ENCODE measurements around the gene SLC22A16.
"Not testable (repeated sequence)": the region's sequence is repeated elsewhere in the genome, so short reads cannot be mapped to it uniquely, and the experiment has no call there.

Gene SLC22A16

GRCh38 chr6:110488606-110489190 lies 12.3 kb upstream of the SLC22A16 start:
- no peak for DNase-seq (ENCODE audit: low read depth)

GRCh38 chr6:110487968-110488381 lies 11.6 kb upstream of the SLC22A16 start:
- not testable (repeated sequence) for DNase-seq (ENCODE audit: low read depth)

GRCh38 chr6:110486756-110487155 lies 10.3 kb upstream of the SLC22A16 start:
- DNase-seq (ENCODE audit: low read depth): no peak

- no peak for DNase-seq (ENCODE audit: low read depth)
Observed at GRCh38 chr6:110485491-110485890, 9.1 kb upstream of the SLC22A16 start.

GRCh38 chr6:110484321-110484720 lies 7.9 kb upstream of the SLC22A16 start:
- DNase-seq (ENCODE audit: low read depth): no peak

- no peak for DNase-seq (ENCODE audit: low read depth)
Observed at GRCh38 chr6:110482774-110483400, 6.5 kb upstream of the SLC22A16 start.

GRCh38 chr6:110481081-110481480 lies 4.7 kb upstream of the SLC22A16 start:
- no peak for DNase-seq (ENCODE audit: low read depth)

- no peak for DNase-seq (ENCODE audit: low read depth)
Observed at GRCh38 chr6:110475066-110475653, 1.3 kb downstream of the SLC22A16 start.

GRCh38 chr6:110474500-110474899 lies 1.9 kb downstream of the SLC22A16 start:
- no peak for DNase-seq (ENCODE audit: low read depth)

- DNase-seq (ENCODE audit: low read depth): no peak
Observed at GRCh38 chr6:110472739-110473138, 3.7 kb downstream of the SLC22A16 start.

GRCh38 chr6:110471726-110472365 lies 4.6 kb downstream of the SLC22A16 start:
- no peak for DNase-seq (ENCODE audit: low read depth)

- no peak for DNase-seq (ENCODE audit: low read depth)
Observed at GRCh38 chr6:110468731-110469130, 7.7 kb downstream of the SLC22A16 start.

GRCh38 chr6:110467566-110468140 lies 8.8 kb downstream of the SLC22A16 start:
- no peak for DNase-seq (ENCODE audit: low read depth)

GRCh38 chr6:110462884-110463481 lies 13.4 kb downstream of the SLC22A16 start:
- no peak for DNase-seq (ENCODE audit: low read depth)

- no peak for DNase-seq (ENCODE audit: low read depth)
Observed at GRCh38 chr6:110461376-110461775, 15.0 kb downstream of the SLC22A16 start.

GRCh38 chr6:110459137-110459536 lies 17.3 kb downstream of the SLC22A16 start:
- DNase-seq (ENCODE audit: low read depth): no peak

- no peak for DNase-seq (ENCODE audit: low read depth)
Observed at GRCh38 chr6:110458476-110458875, 17.9 kb downstream of the SLC22A16 start.

GRCh38 chr6:110457567-110458175 lies 18.7 kb downstream of the SLC22A16 start:
- DNase-seq (ENCODE audit: low read depth): not testable (repeated sequence)

GRCh38 chr6:110456694-110457093 lies 19.7 kb downstream of the SLC22A16 start:
- DNase-seq (ENCODE audit: low read depth): no peak

GRCh38 chr6:110449541-110449895 lies 26.9 kb downstream of the SLC22A16 start:
- DNase-seq (ENCODE audit: low read depth): no peak

GRCh38 chr6:110448846-110449540 lies 27.4 kb downstream of the SLC22A16 start:
- DNase-seq (ENCODE audit: low read depth): no peak

All from stimulated activated CD8-positive, alpha-beta memory T cell treated with anti-CD3 and anti-CD28 coated beads, Interleukin-12 subunit alpha, Interleukin-12 subunit beta, amount 100 ng/mL, for 4 hours (primary cell).